Measurements from ENCODE around the gene SLC8B1. TPM values are rescaled to one million over a fixed set of nuclear protein-coding genes. Genes with fewer than 3 reads are reported as not detected.
"Not testable (repeated sequence)": the region's sequence is repeated elsewhere in the genome, so short reads cannot be mapped to it uniquely, and the experiment has no call there.

The SLC8B1 gene
- total RNA-seq, 2 donors from 2014 or later: 50.5 to 57.3 TPM

GRCh38 chr12:113359133-113359938 lies 24.4 kb upstream of the SLC8B1 start:
- intact Hi-C loops (cut with DNase I, micrococcal nuclease): no loop called here
- DNase-seq (peak in 1 of 2 donors; percentile 30), ATAC-seq (no peak)

GRCh38 chr12:113358381-113359132 lies 23.6 kb upstream of the SLC8B1 start, which contains the start of gene PLBD2:
Gene PLBD2 (plus strand): TSS chr12:113358587. CDS start chr12:113358601, 14 bp downstream.
- intact Hi-C loops (cut with DNase I, micrococcal nuclease): no loop called here
- ATAC-seq (peak; percentile 96), DNase-seq (peak; percentile 95 to 96)

- DNase-seq; intact Hi-C loops (cut with DNase I, micrococcal nuclease); ATAC-seq: not testable (repeated sequence)
Measured at GRCh38 chr12:113354192-113354591, 19.3 kb upstream of the SLC8B1 start.

- ATAC-seq (no peak), DNase-seq (no peak)
- intact Hi-C loops (cut with DNase I, micrococcal nuclease): no loop called here
Measured at GRCh38 chr12:113351089-113351488, 16.2 kb upstream of the SLC8B1 start.

GRCh38 chr12:113348849-113349536 lies 14.1 kb upstream of the SLC8B1 start:
- intact Hi-C loops (cut with DNase I, micrococcal nuclease): no loop called here
- ATAC-seq: no peak
- DNase-seq: no peak

GRCh38 chr12:113347892-113348291 lies 13.0 kb upstream of the SLC8B1 start:
- no peak for DNase-seq
- ATAC-seq: no peak

GRCh38 chr12:113347107-113347506 lies 12.2 kb upstream of the SLC8B1 start:
- intact Hi-C loops (cut with DNase I, micrococcal nuclease): no loop called here
- ATAC-seq (no peak), DNase-seq (no peak)

More at GRCh38 chr12:113347892-113348291, 13.0 kb upstream of the SLC8B1 start:
- intact Hi-C loops (cut with DNase I, micrococcal nuclease): no loop called here

GRCh38 chr12:113346353-113346752 lies 11.4 kb upstream of the SLC8B1 start:
- no peak for DNase-seq
- intact Hi-C loops (cut with DNase I, micrococcal nuclease): no loop called here
- ATAC-seq: no peak

- ATAC-seq (no peak), DNase-seq (no peak)
- intact Hi-C loops (cut with DNase I, micrococcal nuclease): no loop called here
Measured at GRCh38 chr12:113345318-113345717, 10.4 kb upstream of the SLC8B1 start.

GRCh38 chr12:113341535-113341934 lies 6.6 kb upstream of the SLC8B1 start:
- intact Hi-C loops (cut with DNase I, micrococcal nuclease): no loop called here
- no peak for ATAC-seq
- no peak for DNase-seq

- intact Hi-C loops (cut with DNase I, micrococcal nuclease): no loop called here
- DNase-seq (no peak), ATAC-seq (no peak)
Measured at GRCh38 chr12:113340061-113340460, 5.2 kb upstream of the SLC8B1 start.

- intact Hi-C loops (cut with DNase I, micrococcal nuclease): no loop called here
- ATAC-seq (no peak), DNase-seq (no peak)
Measured at GRCh38 chr12:113339540-113339939, 4.6 kb upstream of the SLC8B1 start.

- intact Hi-C loops (cut with DNase I, micrococcal nuclease): no loop called here
- peak; percentile 49 to 52 for DNase-seq
- peak; percentile 49 for ATAC-seq
Measured at GRCh38 chr12:113333877-113334785, 778 bp downstream of the SLC8B1 start.

GRCh38 chr12:113333418-113333750 lies 1.5 kb downstream of the SLC8B1 start:
- DNase-seq (no peak), ATAC-seq (no peak)
- intact Hi-C loops (cut with DNase I, micrococcal nuclease): no loop called here

- DNase-seq (no peak), ATAC-seq (no peak)
- intact Hi-C loops (cut with DNase I, micrococcal nuclease): no loop called here
Measured at GRCh38 chr12:113332688-113333417, 2.1 kb downstream of the SLC8B1 start.

GRCh38 chr12:113330505-113330904 lies 4.4 kb downstream of the SLC8B1 start:
- DNase-seq (no peak), ATAC-seq (no peak)
- intact Hi-C loops (cut with DNase I, micrococcal nuclease): no loop called here

- intact Hi-C loops (cut with DNase I, micrococcal nuclease): no loop called here
- no peak for DNase-seq
- no peak for ATAC-seq
Measured at GRCh38 chr12:113329791-113330417, 5.0 kb downstream of the SLC8B1 start.

All from left colon (tissue), 2 donors.